Suprapubic skin (tissue), 3 donors: ENCODE results near the gene RAB3B.

Experiments
- EP300 ChIP-seq: sonication (generic); formaldehyde crosslinking; IDR thresholded peaks from one replicate; pipeline ENCODE4 v1.6.1; 2017; ENCODE audit warnings: antibody characterized with exemption
- POLR2A ChIP-seq, 2 donors: fragments of 450-650 bp; IDR thresholded peaks; one replicate each; pipeline ENCODE4 v1.6.1; 2017; ENCODE audit warnings: antibody characterized with exemption in 2 of 2, mild to moderate bottlenecking in 2 of 2, moderate library complexity in 2 of 2
- TF ChIP-seq, protein P1 (sequence below), 2 donors: fragments of 200-600 bp in 1 of 2; fragments of 450-650 bp in 1 of 2; sonication (generic) in 1 of 2; IDR thresholded peaks; one replicate each; pipeline ENCODE4 v1.5.1; 2016 to 2019; ENCODE audit warnings: antibody characterized with exemption in 2 of 2, mild to moderate bottlenecking in 1 of 2, moderate library complexity in 1 of 2

- TF ChIP-seq, protein P1, sequence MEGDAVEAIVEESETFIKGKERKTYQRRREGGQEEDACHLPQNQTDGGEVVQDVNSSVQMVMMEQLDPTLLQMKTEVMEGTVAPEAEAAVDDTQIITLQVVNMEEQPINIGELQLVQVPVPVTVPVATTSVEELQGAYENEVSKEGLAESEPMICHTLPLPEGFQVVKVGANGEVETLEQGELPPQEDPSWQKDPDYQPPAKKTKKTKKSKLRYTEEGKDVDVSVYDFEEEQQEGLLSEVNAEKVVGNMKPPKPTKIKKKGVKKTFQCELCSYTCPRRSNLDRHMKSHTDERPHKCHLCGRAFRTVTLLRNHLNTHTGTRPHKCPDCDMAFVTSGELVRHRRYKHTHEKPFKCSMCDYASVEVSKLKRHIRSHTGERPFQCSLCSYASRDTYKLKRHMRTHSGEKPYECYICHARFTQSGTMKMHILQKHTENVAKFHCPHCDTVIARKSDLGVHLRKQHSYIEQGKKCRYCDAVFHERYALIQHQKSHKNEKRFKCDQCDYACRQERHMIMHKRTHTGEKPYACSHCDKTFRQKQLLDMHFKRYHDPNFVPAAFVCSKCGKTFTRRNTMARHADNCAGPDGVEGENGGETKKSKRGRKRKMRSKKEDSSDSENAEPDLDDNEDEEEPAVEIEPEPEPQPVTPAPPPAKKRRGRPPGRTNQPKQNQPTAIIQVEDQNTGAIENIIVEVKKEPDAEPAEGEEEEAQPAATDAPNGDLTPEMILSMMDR (IDR thresholded peaks at IDR 0.05), result no peak
- TF ChIP-seq EP300 (no peak), POLR2A (IDR thresholded peaks at IDR 0.05) (no peak)
Measured at GRCh38 chr1:51990478-51990965, at the start of gene RAB3B.
